Suprapubic skin (tissue), 4 donors: Measurements from ENCODE around the gene RAVER1. TPM values are rescaled to one million over a fixed set of nuclear protein-coding genes. Genes with fewer than 3 reads are reported as not detected.
"Not testable (repeated sequence)": the region's sequence is repeated elsewhere in the genome, so short reads cannot be mapped to it uniquely, and the experiment has no call there.

Experiments used
- DNase-seq, 2 donors: peaks; one replicate each; pipeline ENCODE4 v3.0.0-alpha.2; 2019; ENCODE audit warnings: low spot score in 2 of 2
- H3K27ac ChIP-seq: fragments of 200-600 bp; sonication (generic); one replicate; pipeline ENCODE4 v1.5.1; 2019
- H3K27me3 ChIP-seq: fragments of 200-600 bp; sonication (generic); one replicate; pipeline ENCODE4 v1.5.1; 2019
- H3K36me3 ChIP-seq: fragments of 200-600 bp; sonication (generic); one replicate; pipeline ENCODE4 v1.5.1; 2019
- H3K4me1 ChIP-seq: fragments of 200-600 bp; sonication (generic); one replicate; pipeline ENCODE4 v1.5.1; 2019
- H3K4me3 ChIP-seq: fragments of 200-600 bp; sonication (generic); one replicate; pipeline ENCODE4 v1.5.1; 2019; ENCODE audit warnings: mild to moderate bottlenecking
- H3K9me3 ChIP-seq: fragments of 200-600 bp; sonication (generic); one replicate; pipeline ENCODE4 v1.5.1; 2019
- CTCF ChIP-seq, 2 donors: fragments of 200-600 bp in 1 of 2; fragments of 450-650 bp in 1 of 2; sonication (generic) in 1 of 2; IDR thresholded peaks; one replicate each; pipeline ENCODE4 v1.5.1; 2016 to 2019; ENCODE audit warnings: antibody characterized with exemption in 2 of 2, mild to moderate bottlenecking in 1 of 2, moderate library complexity in 1 of 2
- EP300 ChIP-seq: sonication (generic); formaldehyde crosslinking; IDR thresholded peaks from one replicate; pipeline ENCODE4 v1.6.1; 2017; ENCODE audit warnings: antibody characterized with exemption
- POLR2A ChIP-seq, 2 donors: fragments of 450-650 bp; IDR thresholded peaks; one replicate each; pipeline ENCODE4 v1.6.1; 2017; ENCODE audit warnings: antibody characterized with exemption in 2 of 2, mild to moderate bottlenecking in 2 of 2, moderate library complexity in 2 of 2
- POLR2AphosphoS5 ChIP-seq, 3 donors: sonication (generic); formaldehyde crosslinking; IDR thresholded peaks; one replicate each; pipeline ENCODE4 v1.6.1; 2017; ENCODE audit warnings: antibody characterized with exemption in 3 of 3
- WGBS: methylation state at CpG from one replicate; pipeline ENCODE4 v1.1.5; 2018; 5-methylcytosine and 5-hydroxymethylcytosine counted together
- total RNA-seq, 4 donors: library from RNA; depleted of rRNA; stranded (reverse); fragments of >200 nt; gene quantifications; one replicate each; pipeline ENCODE4 v1.1.0, GENCODE V29; 2016

The RAVER1 gene
- total RNA-seq, 4 donors from 2014 or later: 18.4 to 27.8 (median 24.8) TPM

- Histone ChIP-seq H3K4me3 (no peak overlapping the region), H3K27ac (no peak overlapping the region), H3K27me3 (no peaks in the 10 kb centered on the region), H3K4me1 (peaks cover 4% of the 10 kb centered on the region), H3K9me3 (no peaks in the 10 kb centered on the region), H3K36me3 (no peaks in the 10 kb centered on the region)
- 90% methylated on average over 5 of the region's 5 CpGs for WGBS
- no peak for DNase-seq
- TF ChIP-seq EP300 (no peak), POLR2A (IDR thresholded peaks at IDR 0.05) (no peak), POLR2AphosphoS5 (IDR thresholded peaks at IDR 0.05) (no peak), CTCF (IDR thresholded peaks at IDR 0.05) (no peak)
Observed at GRCh38 chr19:10339977-10340376, 6.6 kb upstream of the RAVER1 start.

GRCh38 chr19:10339380-10339960 is 6.1 kb upstream of the RAVER1 start, which contains the start of gene ICAM3:
Gene ICAM3 (minus strand): TSS chr19:10339624. CDS start chr19:10339614, 10 bp downstream.
- 64% methylated on average over 12 of the region's 14 CpGs for WGBS
- TF ChIP-seq POLR2A (IDR thresholded peaks at IDR 0.05): no peak
- Histone ChIP-seq H3K27ac (no peak within 1 kb of the TSS), H3K4me1 (peaks cover 7% of the 10 kb centered on the region), H3K27me3 (no peaks in the 10 kb centered on the region), H3K36me3 (no peaks in the 10 kb centered on the region), H3K4me3 (no peak within 1 kb of the TSS), H3K9me3 (no peaks in the 10 kb centered on the region)
- no peak for DNase-seq

- no peak overlapping the region for H3K27ac ChIP-seq
- H3K4me1 ChIP-seq: peaks cover 12% of the 10 kb centered on the region
- H3K9me3 ChIP-seq: no peaks in the 10 kb centered on the region
- no peak overlapping the region for H3K4me3 ChIP-seq
- no peak for DNase-seq
- no peaks in the 10 kb centered on the region for H3K36me3 ChIP-seq
- TF ChIP-seq CTCF (IDR thresholded peaks at IDR 0.05): no peak
- TF ChIP-seq POLR2A (IDR thresholded peaks at IDR 0.05): no peak
- TF ChIP-seq EP300: no peak
- no peak for TF ChIP-seq POLR2AphosphoS5 (IDR thresholded peaks at IDR 0.05)
- no peaks in the 10 kb centered on the region for H3K27me3 ChIP-seq
- 82% methylated on average over 6 of the region's 6 CpGs for WGBS
Observed at GRCh38 chr19:10338940-10339339, 5.6 kb upstream of the RAVER1 start.

GRCh38 chr19:10336725-10337124 is 3.4 kb upstream of the RAVER1 start:
- not testable (repeated sequence) for H3K4me3 ChIP-seq, H3K9me3 ChIP-seq, DNase-seq, H3K27me3 ChIP-seq, H3K27ac ChIP-seq, H3K36me3 ChIP-seq
- H3K4me1 ChIP-seq: peaks cover 29% of the 10 kb centered on the region
- WGBS: 89% methylated on average over 9 of the region's 9 CpGs

- TF ChIP-seq POLR2A (IDR thresholded peaks at IDR 0.05) (no peak), EP300 (no peak), POLR2AphosphoS5 (IDR thresholded peaks at IDR 0.05) (no peak), CTCF (IDR thresholded peaks at IDR 0.05) (no peak)
- H3K4me3 ChIP-seq: peak overlapping the region; percentile 85
- H3K9me3 ChIP-seq: no peaks in the 10 kb centered on the region
- WGBS: 59% methylated on average over 13 of the region's 26 CpGs
- no peaks in the 10 kb centered on the region for H3K27me3 ChIP-seq
- no peak overlapping the region for H3K27ac ChIP-seq
- H3K4me1 ChIP-seq: peaks cover 31% of the 10 kb centered on the region
- peaks cover under 1% of the 10 kb centered on the region for H3K36me3 ChIP-seq
- DNase-seq: no peak
Observed at GRCh38 chr19:10335352-10335985, 2.1 kb upstream of the RAVER1 start.

GRCh38 chr19:10334588-10335351 is 1.4 kb upstream of the RAVER1 start:
- TF ChIP-seq POLR2AphosphoS5 (IDR thresholded peaks at IDR 0.05): peak in 2 of 3 donors; percentile 39 to 66
- no peak for TF ChIP-seq POLR2A (IDR thresholded peaks at IDR 0.05)
- no peak for TF ChIP-seq CTCF (IDR thresholded peaks at IDR 0.05)
- 11% methylated on average over 28 of the region's 59 CpGs for WGBS
- Histone ChIP-seq H3K27ac (peak overlapping the region; percentile 26), H3K4me3 (peak overlapping the region; percentile 85), H3K27me3 (no peaks in the 10 kb centered on the region), H3K4me1 (peaks cover 31% of the 10 kb centered on the region), H3K9me3 (no peaks in the 10 kb centered on the region), H3K36me3 (peaks cover 8% of the 10 kb centered on the region)
- peak; percentile 97 to 98 for DNase-seq
